NCI-H2107 treated with DMSO at 0.1 percent for 48 hours (cell line): ENCODE results near the gene SH2D3C.
"Not testable (repeated sequence)": the region's sequence is repeated elsewhere in the genome, so short reads cannot be mapped to it uniquely, and the experiment has no call there.

Experiments
- DNase-seq: peaks from one replicate; lab custom pipeline; 2025; ENCODE audit not compliant: unreplicated experiment; lab: John Stamatoyannopoulos, UW

SH2D3C gene

GRCh38 chr9:127785933-127786772, 7.7 kb upstream of the SH2D3C start, which contains the start of gene CDK9:
TSS of gene CDK9 (plus strand) at chr9:127786034. CDS start at chr9:127786149, 115 bp downstream.
- peak; percentile 39 for DNase-seq

GRCh38 chr9:127785023-127785932, 6.8 kb upstream of the SH2D3C start:
- DNase-seq = peak; percentile 62

GRCh38 chr9:127783111-127784008, 4.9 kb upstream of the SH2D3C start:
- DNase-seq = no peak

- DNase-seq = no peak
Observed at GRCh38 chr9:127781806-127782205, 3.3 kb upstream of the SH2D3C start.

GRCh38 chr9:127780909-127781308, 2.4 kb upstream of the SH2D3C start:
- DNase-seq = not testable (repeated sequence)

GRCh38 chr9:127780126-127780885, 1.8 kb upstream of the SH2D3C start:
- no peak for DNase-seq

- no peak for DNase-seq
Observed at GRCh38 chr9:127779136-127779981, 893 bp upstream of the SH2D3C start.

GRCh38 chr9:127777368-127777980, 992 bp downstream of the SH2D3C start:
- DNase-seq = no peak

- DNase-seq = no peak
Observed at GRCh38 chr9:127776924-127777289, 1.6 kb downstream of the SH2D3C start.

GRCh38 chr9:127776195-127776923, 2.1 kb downstream of the SH2D3C start:
- no peak for DNase-seq

GRCh38 chr9:127773981-127774380, 4.5 kb downstream of the SH2D3C start:
- DNase-seq = no peak

GRCh38 chr9:127773272-127773671, 5.2 kb downstream of the SH2D3C start:
- DNase-seq = no peak

GRCh38 chr9:127772603-127773002, 5.9 kb downstream of the SH2D3C start:
- no peak for DNase-seq

- no peak for DNase-seq
Observed at GRCh38 chr9:127771570-127772189, 6.8 kb downstream of the SH2D3C start.

GRCh38 chr9:127770905-127771569, 7.4 kb downstream of the SH2D3C start:
- peak; percentile 90 for DNase-seq

GRCh38 chr9:127770583-127770904, 7.9 kb downstream of the SH2D3C start:
- no peak for DNase-seq

GRCh38 chr9:127769929-127770582, 8.4 kb downstream of the SH2D3C start:
- no peak for DNase-seq
